GM12878 (cell line): ENCODE results near the gene MAPT.

ENCODE experiments used
- BHLHE40 ChIP-seq, 2 experiments: fragments of 450-650 bp in 1 of 2; IDR thresholded peaks; 2 replicates each; pipeline ENCODE4 v1.6.1; 2011 to 2017; ENCODE audit warnings: low read depth in 2 of 2, borderline replicate concordance in 1 of 2, improper control_type of control experiment in 1 of 2, low read length in 1 of 2, mild to moderate bottlenecking in 1 of 2
- EZH2 ChIP-seq: IDR thresholded peaks from 2 replicates; pipeline ENCODE4 v1.6.1; 2012; ENCODE audit warnings: low read depth, mild to moderate bottlenecking, control low read depth, inconsistent platforms, low read length, borderline replicate concordance; ENCODE audit not compliant: control insufficient read depth
- FOXK2 ChIP-seq: fragments of 450-650 bp; IDR thresholded peaks from 2 replicates; pipeline ENCODE4 v1.6.1; 2017; ENCODE audit warnings: mild to moderate bottlenecking, moderate library complexity
- POLR2A ChIP-seq: IDR thresholded peaks from 2 replicates; pipeline ENCODE4 v1.6.1; 2011; ENCODE audit warnings: low read depth, mild to moderate bottlenecking, low read length
- SP1 ChIP-seq: IDR thresholded peaks from one replicate; pipeline ENCODE4 v1.6.1; 2011; ENCODE audit warnings: low read depth, low read length
- YY1 ChIP-seq: IDR thresholded peaks from 2 replicates; pipeline ENCODE4 v1.6.1; 2011; ENCODE audit warnings: low read depth, mild to moderate bottlenecking, low read length
- TF ChIP-seq, protein P1 (sequence below): fragments of 150-350 bp; IDR thresholded peaks from 2 replicates; pipeline ENCODE4 v1.6.1; 2016; ENCODE audit warnings: low read depth, low read length

DNA sequence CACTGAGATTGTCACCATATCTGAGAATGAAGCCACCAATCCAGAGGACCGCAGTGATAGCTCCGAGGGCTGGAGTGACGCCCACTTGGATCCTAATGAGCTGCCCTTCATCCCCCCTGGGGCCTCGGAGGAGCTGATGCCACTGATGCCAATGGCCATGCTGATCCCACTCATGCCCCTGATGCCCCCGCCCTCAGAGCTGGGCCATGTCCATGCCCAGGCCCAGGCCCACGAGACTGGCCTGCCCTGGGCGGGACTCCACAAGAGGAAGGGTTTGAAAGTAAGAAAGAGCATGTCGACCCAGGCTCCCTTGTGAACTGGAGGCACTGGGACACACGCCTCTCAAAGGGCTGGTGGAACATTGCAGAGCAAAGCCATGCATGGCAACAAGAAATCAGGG is 47.7 kb upstream of the MAPT start:
- TF ChIP-seq SP1 (no peak), EZH2 (no peak), POLR2A (no peak), FOXK2 (no peak), BHLHE40 (IDR thresholded peaks at IDR 0.05; ENCODE audit: borderline replicate concordance in 1 of 2, low read depth in 2 of 2, low read length in 1 of 2) (no peak), YY1 (no peak)
- TF ChIP-seq, protein P1, sequence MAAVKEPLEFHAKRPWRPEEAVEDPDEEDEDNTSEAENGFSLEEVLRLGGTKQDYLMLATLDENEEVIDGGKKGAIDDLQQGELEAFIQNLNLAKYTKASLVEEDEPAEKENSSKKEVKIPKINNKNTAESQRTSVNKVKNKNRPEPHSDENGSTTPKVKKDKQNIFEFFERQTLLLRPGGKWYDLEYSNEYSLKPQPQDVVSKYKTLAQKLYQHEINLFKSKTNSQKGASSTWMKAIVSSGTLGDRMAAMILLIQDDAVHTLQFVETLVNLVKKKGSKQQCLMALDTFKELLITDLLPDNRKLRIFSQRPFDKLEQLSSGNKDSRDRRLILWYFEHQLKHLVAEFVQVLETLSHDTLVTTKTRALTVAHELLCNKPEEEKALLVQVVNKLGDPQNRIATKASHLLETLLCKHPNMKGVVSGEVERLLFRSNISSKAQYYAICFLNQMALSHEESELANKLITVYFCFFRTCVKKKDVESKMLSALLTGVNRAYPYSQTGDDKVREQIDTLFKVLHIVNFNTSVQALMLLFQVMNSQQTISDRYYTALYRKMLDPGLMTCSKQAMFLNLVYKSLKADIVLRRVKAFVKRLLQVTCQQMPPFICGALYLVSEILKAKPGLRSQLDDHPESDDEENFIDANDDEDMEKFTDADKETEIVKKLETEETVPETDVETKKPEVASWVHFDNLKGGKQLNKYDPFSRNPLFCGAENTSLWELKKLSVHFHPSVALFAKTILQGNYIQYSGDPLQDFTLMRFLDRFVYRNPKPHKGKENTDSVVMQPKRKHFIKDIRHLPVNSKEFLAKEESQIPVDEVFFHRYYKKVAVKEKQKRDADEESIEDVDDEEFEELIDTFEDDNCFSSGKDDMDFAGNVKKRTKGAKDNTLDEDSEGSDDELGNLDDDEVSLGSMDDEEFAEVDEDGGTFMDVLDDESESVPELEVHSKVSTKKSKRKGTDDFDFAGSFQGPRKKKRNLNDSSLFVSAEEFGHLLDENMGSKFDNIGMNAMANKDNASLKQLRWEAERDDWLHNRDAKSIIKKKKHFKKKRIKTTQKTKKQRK, result no peak
